Measurements from ENCODE around the gene PDE4D.

DNA sequence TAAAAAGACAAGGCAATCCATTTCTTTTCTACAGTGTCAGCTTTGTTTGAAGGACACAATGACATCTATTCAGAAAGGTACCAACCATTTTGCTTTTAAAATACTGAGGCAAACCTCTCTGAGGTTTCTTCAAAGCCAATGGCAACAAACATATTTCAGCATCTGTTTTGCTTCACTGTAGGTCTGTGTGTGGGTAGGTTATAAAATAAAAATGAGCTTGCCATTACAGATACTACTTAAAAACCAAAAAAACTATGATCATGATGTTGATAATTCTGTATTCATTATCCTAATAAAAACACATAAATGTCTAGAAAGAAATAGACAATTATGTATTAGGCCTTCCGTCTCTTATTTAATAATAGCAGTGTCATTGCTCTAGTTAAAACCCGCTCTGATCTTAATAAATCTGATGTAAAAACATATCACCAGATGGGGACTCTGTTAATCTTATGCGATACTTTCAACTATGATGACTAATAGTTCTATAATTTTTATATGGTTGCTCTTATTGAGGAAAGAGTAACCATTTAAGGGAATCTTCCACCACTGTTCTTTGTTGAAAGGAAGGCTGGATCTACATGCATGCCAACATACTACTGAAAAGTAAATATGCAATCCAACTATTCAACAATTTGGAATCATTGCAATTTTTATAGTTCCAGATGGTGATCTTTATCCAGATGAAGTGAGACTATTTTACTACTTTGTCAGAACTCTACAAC lies 647.2 kb downstream of the PDE4D start:
- TF ChIP-seq, protein P1, sequence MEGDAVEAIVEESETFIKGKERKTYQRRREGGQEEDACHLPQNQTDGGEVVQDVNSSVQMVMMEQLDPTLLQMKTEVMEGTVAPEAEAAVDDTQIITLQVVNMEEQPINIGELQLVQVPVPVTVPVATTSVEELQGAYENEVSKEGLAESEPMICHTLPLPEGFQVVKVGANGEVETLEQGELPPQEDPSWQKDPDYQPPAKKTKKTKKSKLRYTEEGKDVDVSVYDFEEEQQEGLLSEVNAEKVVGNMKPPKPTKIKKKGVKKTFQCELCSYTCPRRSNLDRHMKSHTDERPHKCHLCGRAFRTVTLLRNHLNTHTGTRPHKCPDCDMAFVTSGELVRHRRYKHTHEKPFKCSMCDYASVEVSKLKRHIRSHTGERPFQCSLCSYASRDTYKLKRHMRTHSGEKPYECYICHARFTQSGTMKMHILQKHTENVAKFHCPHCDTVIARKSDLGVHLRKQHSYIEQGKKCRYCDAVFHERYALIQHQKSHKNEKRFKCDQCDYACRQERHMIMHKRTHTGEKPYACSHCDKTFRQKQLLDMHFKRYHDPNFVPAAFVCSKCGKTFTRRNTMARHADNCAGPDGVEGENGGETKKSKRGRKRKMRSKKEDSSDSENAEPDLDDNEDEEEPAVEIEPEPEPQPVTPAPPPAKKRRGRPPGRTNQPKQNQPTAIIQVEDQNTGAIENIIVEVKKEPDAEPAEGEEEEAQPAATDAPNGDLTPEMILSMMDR (IDR thresholded peaks at IDR 0.05) = no peak
- TF ChIP-seq EZH2phosphoT487 (IDR thresholded peaks at IDR 0.05) (no peak), EZH2 (IDR thresholded peaks at IDR 0.05) (no peak)

All from neural progenitor cell (in vitro differentiated cells).